Activated T-helper 17 cell treated with anti-CD3 and anti-CD28 coated beads, Interleukin-2, amount 50 U/mL, for 72 hours (primary cell): ENCODE measurements around the gene AGBL1. TPM values are rescaled to one million over a fixed set of nuclear protein-coding genes. Genes with fewer than 3 reads are reported as not detected.
"Not testable (repeated sequence)": the region's sequence is repeated elsewhere in the genome, so short reads cannot be mapped to it uniquely, and the experiment has no call there.

Source experiments
- ATAC-seq: fragments of 150-1000 bp; cut with Tn5 transposase; replicated peaks from 2 replicates; pipeline ENCODE4 v1.10.0; 2021; ENCODE audit warnings: mild to moderate bottlenecking, moderate library complexity
- H3K27ac Mint-ChIP-seq: one replicate; pipeline ENCODE4 v1.8.0; 2022; ENCODE audit warnings: mixed read lengths
- H3K27me3 Mint-ChIP-seq: one replicate; pipeline ENCODE4 v1.8.0; 2022; ENCODE audit warnings: mixed read lengths
- H3K36me3 Mint-ChIP-seq: one replicate; pipeline ENCODE4 v1.8.0; 2022; ENCODE audit warnings: low read depth, mild to moderate bottlenecking, mixed read lengths
- H3K4me1 Mint-ChIP-seq: one replicate; pipeline ENCODE4 v1.8.0; 2022; ENCODE audit warnings: mixed read lengths
- H3K4me3 Mint-ChIP-seq: one replicate; pipeline ENCODE4 v1.8.0; 2022; ENCODE audit warnings: mild to moderate bottlenecking, mixed read lengths
- H3K9me3 Mint-ChIP-seq: one replicate; pipeline ENCODE4 v1.8.0; 2022; ENCODE audit warnings: mixed read lengths
- total RNA-seq, 2 donors: library from RNA; stranded (reverse); gene quantifications; one replicate each; pipeline ENCODE4 v1.2.3, GENCODE V29; 2022

AGBL1 gene
- total RNA-seq, 2 donors from 2014 or later: 0.19 TPM; not detected in 1

DNA sequence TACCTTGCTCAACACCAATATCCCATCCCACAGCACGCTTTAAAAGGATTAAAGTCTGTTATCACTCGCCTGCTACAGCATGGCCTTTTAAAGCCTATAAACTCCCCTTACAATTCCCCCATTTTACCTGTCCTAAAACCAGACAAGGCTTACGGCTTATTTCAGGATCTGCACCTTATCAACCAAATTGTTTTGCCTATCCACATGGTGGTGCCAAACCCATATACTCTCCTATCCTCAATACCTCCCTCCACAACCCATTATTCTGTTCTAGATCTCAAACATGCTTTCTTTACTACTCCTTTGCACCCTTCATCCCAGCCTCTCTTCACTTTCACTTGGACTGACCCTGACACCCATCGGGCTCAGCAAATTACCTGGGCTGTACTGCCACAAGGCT, 962.9 kb downstream of the AGBL1 start:
- not testable (repeated sequence) for H3K27me3 Mint-ChIP-seq, H3K9me3 Mint-ChIP-seq, H3K27ac Mint-ChIP-seq, ATAC-seq, H3K4me3 Mint-ChIP-seq, H3K4me1 Mint-ChIP-seq, H3K36me3 Mint-ChIP-seq

DNA sequence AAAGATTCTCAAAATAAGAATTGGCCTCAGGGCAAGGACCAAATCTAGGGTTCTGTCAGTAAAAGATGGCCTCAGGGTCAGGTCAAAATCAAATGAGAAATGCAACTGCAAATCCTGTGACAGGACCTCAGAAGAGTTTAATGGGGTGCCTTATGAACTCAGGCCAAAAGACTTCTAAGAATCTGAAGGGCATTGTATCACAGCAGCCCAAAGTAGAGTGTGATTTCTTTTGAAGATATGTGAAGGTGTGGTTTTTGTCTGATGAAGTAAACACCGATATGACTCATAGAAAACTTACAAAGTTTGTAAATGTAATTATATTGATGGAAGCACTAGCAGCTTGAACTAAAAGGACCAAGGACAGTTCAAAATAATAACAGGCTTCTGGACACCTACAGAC, 966.1 kb downstream of the AGBL1 start:
- H3K36me3 Mint-ChIP-seq: no peaks in the 10 kb centered on the region
- no peak for ATAC-seq
- no peaks in the 10 kb centered on the region for H3K4me1 Mint-ChIP-seq
- no peak overlapping the region for H3K27ac Mint-ChIP-seq
- H3K4me3 Mint-ChIP-seq: no peak overlapping the region
- no peaks in the 10 kb centered on the region for H3K9me3 Mint-ChIP-seq
- H3K27me3 Mint-ChIP-seq: peaks cover 4% of the 10 kb centered on the region

DNA sequence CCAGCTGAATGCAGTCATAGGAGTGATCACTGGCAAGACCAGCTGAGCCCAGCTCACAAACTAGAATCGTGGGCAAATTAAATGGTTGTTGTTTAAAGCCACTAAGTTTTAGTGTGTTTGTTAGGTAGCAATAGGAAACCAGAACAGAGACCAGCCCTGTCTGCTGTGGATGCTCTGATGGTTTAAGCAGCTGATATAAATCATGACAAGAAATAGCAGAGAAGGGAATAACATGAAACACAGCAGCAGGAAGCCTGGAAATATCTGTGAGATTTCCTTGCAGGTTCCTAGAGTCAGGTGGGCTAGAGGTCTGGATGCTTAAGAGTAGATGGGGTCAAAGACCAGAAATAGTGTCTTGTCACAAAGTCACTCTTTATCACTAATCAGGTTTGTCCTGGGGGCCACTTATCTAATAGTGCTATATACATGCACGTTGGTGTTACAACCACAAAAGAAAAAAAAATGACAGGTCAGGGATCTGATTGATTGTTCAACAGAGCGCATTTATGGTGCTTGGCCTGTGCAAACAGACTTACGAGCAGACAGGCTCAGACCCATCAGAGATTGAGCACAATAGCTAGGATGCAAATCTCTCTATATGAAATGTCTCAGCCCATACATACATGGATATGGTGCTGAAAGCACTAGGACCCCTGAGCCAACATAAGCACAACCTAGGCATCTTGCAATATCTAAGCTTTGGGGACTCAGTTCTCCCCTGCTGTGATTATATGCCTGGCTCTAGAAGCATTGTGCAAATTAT, 967.7 kb downstream of the AGBL1 start:
- Mint-ChIP-seq H3K36me3 (no peaks in the 10 kb centered on the region), H3K9me3 (no peaks in the 10 kb centered on the region), H3K4me1 (no peaks in the 10 kb centered on the region), H3K27me3 (peaks cover 4% of the 10 kb centered on the region), H3K27ac (no peak overlapping the region), H3K4me3 (no peak overlapping the region)
- no peak for ATAC-seq
